Loucy (cell line): ENCODE results near the gene UNK.

Experiments used
- H2AFZ ChIP-seq: fragments of 200-600 bp; sonication (generic); 2 replicates; pipeline ENCODE4 v1.6.0; 2016; ENCODE audit warnings: antibody characterized with exemption, mild to moderate bottlenecking, low read length, moderate library complexity
- H3F3A ChIP-seq: fragments of 200-600 bp; 2 replicates; pipeline ENCODE4 v1.6.0; 2016; ENCODE audit warnings: antibody characterized with exemption, low read depth, mild to moderate bottlenecking
- H3K27me3 ChIP-seq: fragments of 200-600 bp; sonication (generic); 2 replicates; pipeline ENCODE4 v1.6.1; 2014; ENCODE audit warnings: low read length, mild to moderate bottlenecking; ENCODE audit not compliant: insufficient read depth, poor library complexity, severe bottlenecking
- H3K36me3 ChIP-seq: fragments of 200-600 bp; sonication (generic); 2 replicates; pipeline ENCODE4 v1.6.1; 2016; ENCODE audit warnings: low read length; ENCODE audit not compliant: insufficient read depth
- H3K4me1 ChIP-seq: fragments of 200-600 bp; sonication (generic); 2 replicates; pipeline ENCODE4 v1.5.1; 2014; ENCODE audit warnings: low read length, mild to moderate bottlenecking; ENCODE audit not compliant: insufficient read depth, poor library complexity, severe bottlenecking
- H3K4me2 ChIP-seq: fragments of 200-600 bp; sonication (generic); 2 replicates; pipeline ENCODE4 v1.6.0; 2014; ENCODE audit warnings: antibody characterized with exemption, low read length, low read depth, mild to moderate bottlenecking; ENCODE audit not compliant: poor library complexity, severe bottlenecking
- H3K4me3 ChIP-seq: fragments of 200-600 bp; sonication (generic); 2 replicates; pipeline ENCODE4 v1.5.1; 2014; ENCODE audit warnings: low read length, mild to moderate bottlenecking, mixed read lengths; ENCODE audit not compliant: poor library complexity, severe bottlenecking
- H3K79me2 ChIP-seq: fragments of 200-600 bp; sonication (generic); 2 replicates; pipeline ENCODE4 v1.6.1; 2014; ENCODE audit warnings: low read length; ENCODE audit not compliant: insufficient read depth
- H3K9ac ChIP-seq: fragments of 200-600 bp; sonication (generic); 2 replicates; pipeline ENCODE4 v1.6.0; 2014; ENCODE audit warnings: mild to moderate bottlenecking, low read depth, low read length, moderate library complexity; ENCODE audit not compliant: poor library complexity, severe bottlenecking
- H3K9me2 ChIP-seq: fragments of 200-600 bp; sonication (generic); replicated peaks from 2 replicates; pipeline ENCODE4 v1.6.1; 2016; ENCODE audit warnings: low read depth, low read length, mixed read lengths
- H3K9me3 ChIP-seq: fragments of 200-600 bp; sonication (generic); 2 replicates; pipeline ENCODE4 v1.6.1; 2014; ENCODE audit warnings: mild to moderate bottlenecking, antibody characterized with exemption, low read length, low read depth; ENCODE audit not compliant: insufficient read depth
- H4K20me1 ChIP-seq: fragments of 200-600 bp; sonication (generic); 2 replicates; pipeline ENCODE4 v1.6.0; 2014; ENCODE audit warnings: antibody characterized with exemption, low read length, mild to moderate bottlenecking; ENCODE audit not compliant: insufficient read depth, poor library complexity, severe bottlenecking
- EZH2phosphoT487 ChIP-seq: fragments of 200-600 bp; IDR thresholded peaks from 2 replicates; pipeline ENCODE4 v1.6.1; 2018; ENCODE audit warnings: antibody characterized with exemption, mild to moderate bottlenecking, moderate library complexity, borderline replicate concordance
- TF ChIP-seq, protein P1 (sequence below): fragments of 200-600 bp; sonication (generic); conservative IDR thresholded peaks from 2 replicates; pipeline ENCODE4 v1.5.1; 2014; ENCODE audit warnings: mild to moderate bottlenecking, antibody characterized with exemption, low read length

UNK gene, protein sequence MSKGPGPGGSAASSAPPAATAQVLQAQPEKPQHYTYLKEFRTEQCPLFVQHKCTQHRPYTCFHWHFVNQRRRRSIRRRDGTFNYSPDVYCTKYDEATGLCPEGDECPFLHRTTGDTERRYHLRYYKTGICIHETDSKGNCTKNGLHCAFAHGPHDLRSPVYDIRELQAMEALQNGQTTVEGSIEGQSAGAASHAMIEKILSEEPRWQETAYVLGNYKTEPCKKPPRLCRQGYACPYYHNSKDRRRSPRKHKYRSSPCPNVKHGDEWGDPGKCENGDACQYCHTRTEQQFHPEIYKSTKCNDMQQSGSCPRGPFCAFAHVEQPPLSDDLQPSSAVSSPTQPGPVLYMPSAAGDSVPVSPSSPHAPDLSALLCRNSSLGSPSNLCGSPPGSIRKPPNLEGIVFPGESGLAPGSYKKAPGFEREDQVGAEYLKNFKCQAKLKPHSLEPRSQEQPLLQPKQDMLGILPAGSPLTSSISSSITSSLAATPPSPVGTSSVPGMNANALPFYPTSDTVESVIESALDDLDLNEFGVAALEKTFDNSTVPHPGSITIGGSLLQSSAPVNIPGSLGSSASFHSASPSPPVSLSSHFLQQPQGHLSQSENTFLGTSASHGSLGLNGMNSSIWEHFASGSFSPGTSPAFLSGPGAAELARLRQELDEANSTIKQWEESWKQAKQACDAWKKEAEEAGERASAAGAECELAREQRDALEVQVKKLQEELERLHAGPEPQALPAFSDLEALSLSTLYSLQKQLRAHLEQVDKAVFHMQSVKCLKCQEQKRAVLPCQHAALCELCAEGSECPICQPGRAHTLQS

DNA sequence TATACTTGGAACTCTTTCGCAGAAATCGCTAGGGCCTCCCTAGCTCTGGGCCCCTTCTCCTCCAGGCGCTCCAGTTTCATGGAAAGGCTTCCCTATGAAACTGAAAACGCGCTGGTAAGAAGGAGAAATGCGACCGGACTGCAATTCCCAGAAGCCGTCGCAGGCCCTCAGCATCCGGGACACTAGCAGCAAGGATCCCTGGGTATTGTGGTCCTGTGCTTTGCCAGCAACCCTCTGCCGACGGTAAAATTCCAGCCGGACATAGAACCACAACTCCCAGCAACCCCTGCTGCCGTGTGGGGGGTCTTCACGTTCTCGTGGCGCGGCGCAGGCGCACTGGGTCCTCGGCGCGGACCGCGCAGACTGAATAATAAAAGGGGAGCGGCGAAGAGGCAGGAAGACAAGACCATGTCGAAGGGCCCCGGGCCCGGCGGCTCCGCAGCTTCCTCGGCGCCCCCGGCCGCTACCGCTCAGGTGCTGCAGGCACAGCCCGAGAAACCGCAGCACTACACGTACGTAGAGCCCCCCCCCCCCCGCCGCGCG is at the start of gene UNK:
Gene UNK, plus strand, starts transcription at position 334 of the 543 bp plus-strand sequence. Its CDS starts 75 bp downstream, at position 409.
- H3K9me3 ChIP-seq, result no peaks in the 10 kb centered on the region
- H4K20me1 ChIP-seq, result peaks cover 3% of the 10 kb centered on the region
- peak within 1 kb of the TSS; percentile 92 for H3K4me3 ChIP-seq
- H3F3A ChIP-seq, result no peaks in the 10 kb centered on the region; the same call in 1 of the 2 replicates
- peak within 1 kb of the TSS; percentile 100 for H3K9ac ChIP-seq
- H2AFZ ChIP-seq, result peak within 1 kb of the TSS; percentile 66; the same call in 1 of the 2 replicates
- H3K4me2 ChIP-seq, result peak within 1 kb of the TSS; percentile 95
- H3K9me2 ChIP-seq, result no peaks in the 10 kb centered on the region
- peaks cover 52% of the 10 kb centered on the region for H3K4me1 ChIP-seq
- peaks cover 50% of the 10 kb centered on the region for H3K79me2 ChIP-seq
- no peaks in the 10 kb centered on the region for H3K27me3 ChIP-seq
- TF ChIP-seq EZH2phosphoT487, result no peak
- TF ChIP-seq, protein P1, sequence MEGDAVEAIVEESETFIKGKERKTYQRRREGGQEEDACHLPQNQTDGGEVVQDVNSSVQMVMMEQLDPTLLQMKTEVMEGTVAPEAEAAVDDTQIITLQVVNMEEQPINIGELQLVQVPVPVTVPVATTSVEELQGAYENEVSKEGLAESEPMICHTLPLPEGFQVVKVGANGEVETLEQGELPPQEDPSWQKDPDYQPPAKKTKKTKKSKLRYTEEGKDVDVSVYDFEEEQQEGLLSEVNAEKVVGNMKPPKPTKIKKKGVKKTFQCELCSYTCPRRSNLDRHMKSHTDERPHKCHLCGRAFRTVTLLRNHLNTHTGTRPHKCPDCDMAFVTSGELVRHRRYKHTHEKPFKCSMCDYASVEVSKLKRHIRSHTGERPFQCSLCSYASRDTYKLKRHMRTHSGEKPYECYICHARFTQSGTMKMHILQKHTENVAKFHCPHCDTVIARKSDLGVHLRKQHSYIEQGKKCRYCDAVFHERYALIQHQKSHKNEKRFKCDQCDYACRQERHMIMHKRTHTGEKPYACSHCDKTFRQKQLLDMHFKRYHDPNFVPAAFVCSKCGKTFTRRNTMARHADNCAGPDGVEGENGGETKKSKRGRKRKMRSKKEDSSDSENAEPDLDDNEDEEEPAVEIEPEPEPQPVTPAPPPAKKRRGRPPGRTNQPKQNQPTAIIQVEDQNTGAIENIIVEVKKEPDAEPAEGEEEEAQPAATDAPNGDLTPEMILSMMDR, result no peak
- H3K36me3 ChIP-seq, result no peaks in the 10 kb centered on the region

DNA sequence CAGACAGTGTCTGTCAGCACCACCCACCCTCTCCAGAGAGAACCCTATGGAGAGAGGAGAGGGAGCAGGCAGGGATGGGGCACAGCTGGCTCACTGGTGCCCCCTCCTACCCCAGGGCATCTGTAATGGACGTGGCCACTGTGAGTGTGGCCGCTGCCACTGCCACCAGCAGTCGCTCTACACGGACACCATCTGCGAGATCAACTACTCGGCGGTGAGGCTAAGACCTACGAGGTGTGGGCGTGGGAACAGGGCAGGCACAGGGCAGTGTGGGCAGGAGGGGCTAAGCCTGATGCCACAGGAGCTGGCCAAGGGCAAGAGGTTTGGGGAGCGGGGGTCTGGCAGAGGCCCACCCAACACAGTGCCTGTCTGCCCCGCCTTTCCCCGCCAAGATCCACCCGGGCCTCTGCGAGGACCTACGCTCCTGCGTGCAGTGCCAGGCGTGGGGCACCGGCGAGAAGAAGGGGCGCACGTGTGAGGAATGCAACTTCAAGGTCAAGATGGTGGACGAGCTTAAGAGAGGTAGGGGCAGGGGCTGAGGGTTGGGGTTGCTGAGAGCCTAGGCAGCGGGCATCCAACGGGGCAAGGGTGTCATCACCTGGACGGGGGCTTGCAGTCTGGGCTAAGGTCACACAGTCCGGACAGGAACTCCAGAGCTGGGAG is 48.3 kb upstream of the UNK start:
- no peak overlapping the region for H3K4me2 ChIP-seq
- H3K9ac ChIP-seq, result no peak overlapping the region
- H3K4me1 ChIP-seq, result no peaks in the 10 kb centered on the region
- H3K79me2 ChIP-seq, result no peaks in the 10 kb centered on the region
- H4K20me1 ChIP-seq, result no peaks in the 10 kb centered on the region
- no peaks in the 10 kb centered on the region for H3K9me2 ChIP-seq
- H3K36me3 ChIP-seq, result no peaks in the 10 kb centered on the region
- no peaks in the 10 kb centered on the region for H3K27me3 ChIP-seq
- no peak for TF ChIP-seq EZH2phosphoT487
- TF ChIP-seq, protein P1, result no peak
- no peaks in the 10 kb centered on the region for H3F3A ChIP-seq
- no peak overlapping the region for H2AFZ ChIP-seq
- H3K4me3 ChIP-seq, result no peak overlapping the region
- no peaks in the 10 kb centered on the region for H3K9me3 ChIP-seq

DNA sequence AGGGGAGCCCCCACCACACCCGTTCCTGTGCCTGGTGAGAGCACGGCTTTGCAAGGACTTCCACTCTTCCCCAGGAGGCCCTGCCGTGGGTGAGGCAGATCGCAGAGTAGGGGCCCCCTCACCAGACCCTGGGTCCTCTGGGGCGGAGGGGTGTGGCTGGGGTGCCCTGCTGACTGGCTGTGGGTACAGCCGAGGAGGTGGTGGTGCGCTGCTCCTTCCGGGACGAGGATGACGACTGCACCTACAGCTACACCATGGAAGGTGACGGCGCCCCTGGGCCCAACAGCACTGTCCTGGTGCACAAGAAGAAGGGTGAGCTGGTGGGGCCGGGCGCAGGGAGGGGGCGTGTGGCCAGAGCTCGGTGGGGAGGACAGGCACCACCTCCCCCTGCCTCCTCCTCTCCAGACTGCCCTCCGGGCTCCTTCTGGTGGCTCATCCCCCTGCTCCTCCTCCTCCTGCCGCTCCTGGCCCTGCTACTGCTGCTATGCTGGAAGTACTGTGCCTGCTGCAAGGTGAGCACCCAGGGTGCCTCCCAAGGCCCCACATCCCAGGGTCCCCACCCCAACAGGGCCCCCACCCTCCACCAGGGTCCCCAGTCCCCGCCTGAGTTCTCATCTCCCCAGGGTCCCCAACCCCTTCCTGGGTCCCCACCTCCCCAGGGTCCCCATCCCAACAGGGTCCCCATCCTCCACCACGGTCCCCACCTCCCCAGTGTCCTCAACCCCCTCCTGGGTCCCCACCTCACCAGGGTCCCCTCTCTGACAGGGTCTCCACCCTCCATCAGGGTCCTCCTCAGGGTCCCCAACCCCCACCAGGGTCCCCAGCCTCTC is 47.3 kb upstream of the UNK start:
- Histone ChIP-seq H3K36me3 (no peaks in the 10 kb centered on the region), H3K27me3 (no peaks in the 10 kb centered on the region), H3F3A (no peaks in the 10 kb centered on the region), H3K4me3 (no peak overlapping the region), H3K9me3 (no peaks in the 10 kb centered on the region), H3K9me2 (no peaks in the 10 kb centered on the region), H3K4me2 (no peak overlapping the region), H3K4me1 (no peaks in the 10 kb centered on the region), H2AFZ (no peak overlapping the region), H3K79me2 (no peaks in the 10 kb centered on the region), H4K20me1 (no peaks in the 10 kb centered on the region), H3K9ac (no peak overlapping the region)
- TF ChIP-seq, protein P1, result no peak
- TF ChIP-seq EZH2phosphoT487, result no peak
